ENCODE measurements around the gene RRH. TPM values are rescaled to one million over a fixed set of nuclear protein-coding genes. Genes with fewer than 3 reads are reported as not detected.

RRH gene
- total and polyA plus RNA-seq, 11 donors: 0.06 to 0.21 TPM; not detected in 9

- intact Hi-C loops (cut with DNase I): loop anchor here in 3 of 10 donors (1.0 to 10.0 kb wide), 3 partner anchors 69 to 382 kb away; partner anchors contain the start of genes CASP6 (in 1 of the 3) and PLA2G12A (in 1 of the 3)
- ATAC-seq (peak in 1 of 4 donors; percentile 61), DNase-seq (no peak)
- peak in 8 of 12 donors; percentile 17 to 47 (median 36) for TF ChIP-seq CTCF (IDR thresholded peaks at IDR 0.05)
- no peak for TF ChIP-seq POLR2A (IDR thresholded peaks at IDR 0.05)
- H3K27me3 ChIP-seq: no peaks in the 10 kb centered on the region
- 24 to 28% (median 28%) methylated on average over 4 of the region's 4 CpGs for WGBS, 4 donors
- no peaks in the 10 kb centered on the region for H3K9me3 ChIP-seq
- no peaks in the 10 kb centered on the region for H3K36me3 ChIP-seq
- no peak overlapping the region for H3K27ac ChIP-seq
- H3K4me1 ChIP-seq: peaks cover 0 to 7% (median 0%) of the 10 kb centered on the region in 12 donors
- no peak overlapping the region for H3K4me3 ChIP-seq
These were observed 23.7 kb upstream of the RRH start for GRCh38 chr4:109803924-109804571.

DNA sequence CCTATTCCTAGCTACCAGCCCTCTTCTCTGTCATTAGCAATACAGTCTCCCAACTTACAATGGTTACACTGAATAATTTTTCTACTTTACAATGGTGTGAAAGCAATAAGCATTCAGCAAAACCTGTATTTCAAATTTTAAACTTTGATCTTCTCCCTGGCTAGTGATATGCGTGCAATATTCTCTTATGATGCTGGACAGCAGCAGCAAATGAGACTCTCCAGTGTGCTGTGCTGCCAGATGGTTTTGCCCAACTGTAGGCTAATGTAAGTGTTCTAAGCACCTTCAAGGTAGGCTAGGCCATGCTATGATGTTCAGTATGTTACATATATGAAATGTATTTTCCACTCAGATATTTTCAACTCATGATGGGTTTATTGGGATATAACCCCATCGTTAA lies 18.1 kb upstream of the RRH start:
- Histone ChIP-seq H3K27me3 (no peaks in the 10 kb centered on the region), H3K36me3 (no peaks in the 10 kb centered on the region), H3K4me3 (no peak overlapping the region), H3K9me3 (no peaks in the 10 kb centered on the region), H3K4me1 (peaks cover 0 to 5% (median 3%) of the 10 kb centered on the region in 12 donors), H3K27ac (no peak overlapping the region)
- ATAC-seq (no peak), DNase-seq (no peak)
- intact Hi-C loops (cut with DNase I): loop anchor here in 5 of 10 donors (5.0 to 10.0 kb wide), 6 partner anchors 75 to 387 kb away; partner anchors contain the start of genes CASP6 (in 2 of the 5), MCUB (in 1 of the 5) and PLA2G12A (in 1 of the 5)
- TF ChIP-seq POLR2A (IDR thresholded peaks at IDR 0.05) (no peak), CTCF (IDR thresholded peaks at IDR 0.05) (no peak)
- 91 to 95% (median 93%) methylated on average over 2 of the region's 2 CpGs for WGBS, 4 donors

DNA sequence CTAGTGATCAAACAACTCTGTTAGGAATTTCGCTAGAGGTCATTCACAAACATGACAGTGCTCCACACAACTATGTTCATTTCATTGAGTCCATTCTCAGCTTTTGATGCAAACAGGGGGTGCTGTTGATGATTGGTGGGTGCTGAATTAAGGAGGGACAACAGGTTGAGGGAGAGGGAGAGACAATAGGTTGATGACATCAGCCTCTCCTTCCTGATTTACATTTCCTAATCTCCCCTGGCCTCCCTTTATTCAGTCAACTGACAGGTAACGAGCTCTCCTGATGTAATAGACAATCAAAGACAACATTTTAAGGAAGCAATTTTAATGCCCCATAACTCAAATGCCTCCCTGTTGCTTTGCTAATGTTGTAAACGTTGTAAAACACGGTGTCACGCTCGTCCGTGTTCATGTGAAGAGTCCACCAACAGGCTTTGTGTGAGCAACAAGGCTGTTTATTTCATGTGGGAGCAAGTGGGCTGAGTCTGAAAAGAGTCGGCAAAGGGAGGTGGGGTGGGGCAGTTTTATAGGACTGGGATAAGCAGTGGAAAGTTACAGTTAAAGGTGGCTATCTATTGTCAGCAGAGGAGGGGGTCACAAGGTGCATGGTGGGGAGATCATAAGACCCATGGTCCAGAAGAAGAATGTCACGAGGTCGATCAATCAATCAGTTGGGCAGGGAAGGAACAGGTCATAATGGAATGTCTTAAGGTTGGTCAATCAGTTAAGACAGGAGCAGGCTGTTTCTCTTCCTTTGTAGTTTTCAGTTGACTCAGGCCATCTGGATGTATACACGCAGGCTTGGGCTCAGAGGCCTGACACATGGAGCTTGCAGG lies 17.0 kb upstream of the RRH start:
- 71 to 79% (median 75%) methylated on average over 11 of the region's 11 CpGs for WGBS, 4 donors

More for the DNA sequence above, 17.0 kb upstream of the RRH start:
- no peak overlapping the region for H3K27ac ChIP-seq
- no peak overlapping the region for H3K4me3 ChIP-seq
- H3K27me3 ChIP-seq: no peaks in the 10 kb centered on the region
- DNase-seq (no peak), ATAC-seq (no peak)
- no peaks in the 10 kb centered on the region for H3K36me3 ChIP-seq
- TF ChIP-seq POLR2A (IDR thresholded peaks at IDR 0.05) (no peak), CTCF (IDR thresholded peaks at IDR 0.05) (no peak)
- intact Hi-C loops (cut with DNase I): loop anchor here in 5 of 10 donors (10.0 kb wide), 4 partner anchors 106 to 276 kb away; partner anchors contain the start of genes CASP6 (in 2 of the 5) and MCUB (in 1 of the 5)
- no peaks in the 10 kb centered on the region for H3K9me3 ChIP-seq
- peaks cover 0 to 7% (median 5%) of the 10 kb centered on the region in 12 donors for H3K4me1 ChIP-seq
